PC-3 (cell line): ENCODE results near the gene CAPN12. TPM values are rescaled to one million over a fixed set of nuclear protein-coding genes. Genes with fewer than 3 reads are reported as not detected.

Experiments
- ATAC-seq: fragments of 200-7000 bp; cut with Tn5 transposase; 2 replicates; pipeline ENCODE4 v1.9.1; 2020; ENCODE audit warnings: mild to moderate bottlenecking, moderate library complexity
- BruUV-seq: library from RNA; stranded (reverse); fragments of 400-500 nt; replicated peaks from 2 replicates; lab custom pipeline; 2021; lab: Mats Ljungman, UMichigan
- CTCF ChIA-PET: fragments of 300-600 bp; sonication (Branson Sonifier 250); formaldehyde crosslinking; loops from one replicate; lab custom pipeline; 2022; ENCODE audit warnings: antibody characterized with exemption; lab: Charles Lee
- POLR2A ChIA-PET: fragments of 300-600 bp; sonication (Branson Sonifier 250); formaldehyde crosslinking; loops from one replicate; lab custom pipeline; 2022; ENCODE audit warnings: antibody characterized with exemption; ENCODE audit not compliant: unreplicated experiment; lab: Charles Lee
- DNase-seq: peaks from one replicate; pipeline ENCODE4 v3.0.0-alpha.2; 2015
- H2AFZ ChIP-seq: fragments of 300-600 bp; sonication (generic); 2 replicates; pipeline ENCODE4 v1.6.0; 2016; ENCODE audit warnings: antibody characterized with exemption, low read length
- H3F3A ChIP-seq: fragments of 300-600 bp; sonication (generic); one replicate; pipeline ENCODE4 v1.6.0; 2017; ENCODE audit warnings: antibody characterized with exemption, low read length, control low read depth, mild to moderate bottlenecking; ENCODE audit not compliant: unreplicated experiment
- H3K27ac ChIP-seq: fragments of 300-600 bp; sonication (generic); 2 replicates; pipeline ENCODE4 v1.5.1; 2016; ENCODE audit warnings: mild to moderate bottlenecking, low read length
- H3K27me3 ChIP-seq: fragments of 300-600 bp; sonication (generic); 2 replicates; pipeline ENCODE4 v1.6.1; 2016; ENCODE audit warnings: low read length, mixed read lengths
- H3K36me3 ChIP-seq: fragments of 300-600 bp; sonication (generic); 2 replicates; pipeline ENCODE4 v1.6.1; 2016; ENCODE audit warnings: low read depth, mixed run types, low read length, mixed read lengths
- H3K4me1 ChIP-seq: fragments of 300-600 bp; sonication (generic); 2 replicates; pipeline ENCODE4 v1.5.1; 2016; ENCODE audit warnings: low read length; ENCODE audit not compliant: insufficient read depth
- H3K4me2 ChIP-seq: fragments of 300-600 bp; sonication (generic); 2 replicates; pipeline ENCODE4 v1.6.0; 2016; ENCODE audit warnings: low read length
- H3K4me3 ChIP-seq: fragments of 300-600 bp; sonication (generic); 2 replicates; pipeline ENCODE4 v1.5.1; 2016; ENCODE audit warnings: mild to moderate bottlenecking, low read length, mixed read lengths
- H3K79me2 ChIP-seq: fragments of 300-600 bp; sonication (generic); 2 replicates; pipeline ENCODE4 v1.6.1; 2017; ENCODE audit warnings: low read length, mixed read lengths
- H3K9ac ChIP-seq: fragments of 300-600 bp; sonication (generic); 2 replicates; pipeline ENCODE4 v1.6.0; 2016; ENCODE audit warnings: mild to moderate bottlenecking, low read length
- H3K9me2 ChIP-seq: fragments of 300-600 bp; sonication (generic); replicated peaks from 2 replicates; pipeline ENCODE4 v1.6.1; 2016; ENCODE audit warnings: mixed run types, low read length, mixed read lengths
- H3K9me3 ChIP-seq: fragments of 300-600 bp; sonication (generic); 2 replicates; pipeline ENCODE4 v1.6.1; 2016; ENCODE audit warnings: low read length, mixed read lengths
- H4K20me1 ChIP-seq: fragments of 300-600 bp; sonication (generic); 2 replicates; pipeline ENCODE4 v1.6.1; 2016; ENCODE audit warnings: low read length, mixed read lengths
- CTCF ChIP-seq: fragments of 300-600 bp; sonication (generic); conservative IDR thresholded peaks from 2 replicates; pipeline ENCODE4 v1.5.1; 2017; ENCODE audit warnings: antibody characterized with exemption, low read depth, mild to moderate bottlenecking, low read length
- EZH2 ChIP-seq: fragments of 300-600 bp; sonication (generic); IDR thresholded peaks from one replicate; pipeline ENCODE4 v1.6.1; 2017; ENCODE audit warnings: antibody characterized with exemption, mild to moderate bottlenecking, low read length; ENCODE audit not compliant: unreplicated experiment
- EZH2phosphoT487 ChIP-seq: fragments of 300-600 bp; sonication (generic); IDR thresholded peaks from 2 replicates; pipeline ENCODE4 v1.6.1; 2018; ENCODE audit warnings: mild to moderate bottlenecking, antibody characterized with exemption, low read length, borderline replicate concordance
- intact Hi-C: fragments of 100-400 bp; cut with micrococcal nuclease; formaldehyde crosslinking; loops from 2 replicates; pipeline ENCODE4 v1.9.0; 2023
- total RNA-seq: library from RNA; depleted of rRNA; stranded (reverse); fragments of >200 nt; gene quantifications from 2 replicates; pipeline ENCODE4 v1.2.3, GENCODE V29; 2014

The CAPN12 gene
- total RNA-seq, 1 experiment from 2014 or later, result 3.8 TPM

- no peaks in the 10 kb centered on the region for H3K79me2 ChIP-seq
- no peaks in the 10 kb centered on the region for H3F3A ChIP-seq
- DNase-seq (no peak), ATAC-seq (peak; percentile 19; the same call in 1 of the 2 replicates)
- H3K27me3 ChIP-seq, result no peaks in the 10 kb centered on the region
- H3K9me2 ChIP-seq, result no peaks in the 10 kb centered on the region
- BruUV-seq, result no TSS peak
- peaks cover 68% of the 10 kb centered on the region for H3K36me3 ChIP-seq
- TF ChIP-seq CTCF, result no peak
- no peak for TF ChIP-seq EZH2
- no peak for TF ChIP-seq EZH2phosphoT487
- intact Hi-C loops, result no loop called here
- no peak overlapping the region for H3K4me2 ChIP-seq
- no peaks in the 10 kb centered on the region for H4K20me1 ChIP-seq
- no peaks in the 10 kb centered on the region for H3K4me1 ChIP-seq
- POLR2A ChIA-PET, result no interaction called here
- H3K9ac ChIP-seq, result no peak overlapping the region
- no peak overlapping the region for H3K4me3 ChIP-seq
- no peaks in the 10 kb centered on the region for H3K9me3 ChIP-seq
- CTCF ChIA-PET, result no interaction called here
- H2AFZ ChIP-seq, result no peak overlapping the region
- H3K27ac ChIP-seq, result peak overlapping the region; percentile 21; the same call in 1 of the 2 replicates
Measured at GRCh38 chr19:38719761-38720558, 24.3 kb downstream of the CAPN12 start.

- no TSS peak for BruUV-seq
- TF ChIP-seq CTCF (peak; percentile 36), EZH2phosphoT487 (no peak)
- no peaks in the 10 kb centered on the region for H3K4me1 ChIP-seq
- ChIA-PET POLR2A (interaction anchor here (0.6 kb wide), 1 partner anchor 113 kb away, joined by 3 read pairs; no protein-coding TSS in a partner anchor), CTCF (no interaction called here)
- peaks cover 71% of the 10 kb centered on the region for H3K36me3 ChIP-seq
- H3K27me3 ChIP-seq, result no peaks in the 10 kb centered on the region
- H3K9me3 ChIP-seq, result no peaks in the 10 kb centered on the region
- ATAC-seq (peak; percentile 16; the same call in 1 of the 2 replicates), DNase-seq (no peak)
- H3K9ac ChIP-seq, result no peak overlapping the region
- peak overlapping the region; percentile 21; the same call in 1 of the 2 replicates for H3K27ac ChIP-seq
- no peaks in the 10 kb centered on the region for H4K20me1 ChIP-seq
- H2AFZ ChIP-seq, result no peak overlapping the region
- intact Hi-C loops, result no loop called here
- H3K4me3 ChIP-seq, result no peak overlapping the region
- H3K4me2 ChIP-seq, result no peak overlapping the region
- no peaks in the 10 kb centered on the region for H3K9me2 ChIP-seq
- H3F3A ChIP-seq, result no peaks in the 10 kb centered on the region
- no peaks in the 10 kb centered on the region for H3K79me2 ChIP-seq
Measured at GRCh38 chr19:38718747-38719543, 25.3 kb downstream of the CAPN12 start.
